ENCODE measurements around the gene SRSF12. TPM values are rescaled to one million over a fixed set of nuclear protein-coding genes. Genes with fewer than 3 reads are reported as not detected.
A peak's percentile ranks its signal among the peaks of the same experiment; 100 is the strongest.

SRSF12 gene
- 10 to 100 TPM in 2 of 5 donors, 1 to 10 TPM in 3; 7.8 to 13.0 (median 9.4) TPM for polyA plus RNA-seq (ENCODE audit: insufficient read depth in 1 of 5, insufficient read length in 5 of 5, low replicate concordance in 1 of 5)
- long read RNA-seq, donor 1, partial matches to known transcripts, result 0 of 5 reads
- long read RNA-seq, donor 1, other reads (novel, unspliced or antisense), result 5 of 5 reads
- long read RNA-seq, donor 2, result 0 reads
- long read RNA-seq, donor 3, partial matches to known transcripts, result 0 of 1 reads
- long read RNA-seq, donor 3, other reads (novel, unspliced or antisense), result 0 of 1 reads
- long read RNA-seq, donor 4, partial matches to known transcripts, result 0 of 1 reads
- long read RNA-seq, donor 4, other reads (novel, unspliced or antisense), result 0 of 1 reads
- long read RNA-seq, donor 5, partial matches to known transcripts, result 0 of 8 reads
- long read RNA-seq, donor 5, other reads (novel, unspliced or antisense), result 7 of 8 reads
- long read RNA-seq, donor 6, partial matches to known transcripts, result 0 of 5 reads
- long read RNA-seq, donor 6, other reads (novel, unspliced or antisense), result 5 of 5 reads
- long read RNA-seq, donor 7, partial matches to known transcripts, result 110 of 516 reads
- long read RNA-seq, donor 7, other reads (novel, unspliced or antisense), result 405 of 516 reads
- long read RNA-seq, donor 8, partial matches to known transcripts, result 0 of 1 reads
- long read RNA-seq, donor 8, other reads (novel, unspliced or antisense), result 0 of 1 reads

DNA sequence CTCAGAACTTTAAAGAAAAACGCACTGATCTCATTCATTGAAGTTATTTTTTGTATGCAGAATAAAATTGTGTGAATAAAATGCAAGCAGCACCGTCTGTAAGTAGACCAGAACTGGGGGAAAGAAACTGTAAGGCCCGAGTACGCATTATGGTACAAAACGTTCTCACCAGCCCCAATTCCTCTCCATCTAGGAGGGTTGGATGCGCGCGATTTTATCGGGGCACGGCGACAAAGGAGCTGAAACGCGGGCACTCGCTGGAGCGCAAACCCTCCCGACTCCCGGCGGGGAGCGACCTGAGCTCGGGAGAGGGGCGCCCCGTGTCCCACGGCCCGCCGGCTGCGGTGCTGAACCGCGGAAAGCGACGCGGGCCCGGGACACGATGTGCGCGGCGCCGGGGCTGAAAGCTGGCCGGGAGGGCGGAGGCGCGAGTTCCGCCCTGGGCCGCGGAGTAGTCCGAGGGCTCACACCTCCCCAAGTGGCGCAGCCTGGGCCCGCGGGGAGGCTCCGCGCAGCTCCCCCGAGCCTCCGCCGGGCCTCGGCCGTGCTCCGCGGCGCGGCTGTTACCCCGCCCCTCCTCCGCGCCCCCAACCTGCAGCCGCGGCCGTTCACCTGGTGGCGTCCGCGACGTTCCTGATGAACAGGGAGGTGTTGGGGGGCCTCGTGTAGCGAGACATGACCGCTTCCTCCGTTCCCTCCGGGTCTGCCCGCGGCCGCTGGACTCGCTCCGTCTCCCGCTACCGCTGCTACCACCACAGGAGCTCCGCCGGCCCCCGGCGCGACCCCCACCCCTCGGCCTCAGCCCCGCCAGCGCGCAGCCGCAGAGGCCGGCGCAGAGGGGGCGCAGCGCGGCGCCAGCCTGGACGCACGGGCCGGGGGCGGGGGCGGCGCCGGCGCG lies at the start of gene SRSF12:
Gene SRSF12, minus strand, starts transcription at position 861 of the 898 bp plus-strand sequence. Its CDS starts 184 bp downstream, at position 677.
- peak; percentile 62 to 66 for DNase-seq

DNA sequence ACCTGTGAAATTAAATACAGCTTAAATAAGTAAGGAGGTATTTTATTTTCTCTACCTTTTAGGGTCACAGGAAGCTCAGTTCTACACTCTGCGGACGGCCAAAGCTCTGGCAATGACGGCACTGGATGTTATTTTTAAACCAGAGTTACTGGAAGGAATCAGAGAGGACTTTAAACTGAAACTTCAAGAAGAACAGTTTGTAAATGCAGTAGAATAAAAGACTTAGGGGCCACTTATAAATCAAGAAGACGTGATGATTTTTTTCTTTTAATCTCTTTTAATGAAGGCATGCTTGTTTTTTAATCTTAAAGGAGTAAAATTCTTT lies 44.1 kb upstream of the SRSF12 start:
- no peak for DNase-seq

DNA sequence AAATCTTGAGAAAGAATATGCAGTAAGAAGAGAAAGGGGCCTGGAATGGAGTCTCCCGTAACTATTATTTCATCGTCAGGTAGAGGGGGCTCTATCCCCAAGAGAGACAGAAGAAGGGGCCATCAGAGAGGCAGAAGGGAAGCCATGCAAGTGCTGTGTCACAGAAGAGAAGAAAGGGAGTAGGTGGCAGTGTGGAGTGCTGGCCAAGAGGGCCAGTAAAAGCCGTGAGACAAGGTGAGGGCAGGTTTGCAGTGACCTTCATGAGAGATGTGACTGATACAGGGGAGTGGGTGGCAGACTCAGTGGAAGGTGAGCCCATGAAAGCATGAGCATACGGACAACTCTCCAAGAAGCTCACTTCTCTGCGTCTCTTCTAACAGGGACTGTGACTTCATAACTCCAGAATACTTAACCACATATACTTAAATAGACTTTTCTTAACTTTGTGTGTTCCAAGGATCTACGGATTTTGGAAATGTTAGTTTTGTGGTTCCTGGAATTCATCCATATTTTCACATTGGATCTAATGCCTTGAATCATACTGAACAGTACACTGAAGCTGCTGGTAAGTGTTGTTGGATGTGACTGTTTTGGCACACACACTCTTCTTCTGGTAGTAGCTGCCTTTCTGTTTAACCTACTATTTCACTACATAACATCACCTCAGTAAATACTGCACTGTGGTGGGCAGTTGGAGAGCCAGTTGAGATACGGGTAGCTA lies 43.6 kb upstream of the SRSF12 start:
- no peak for DNase-seq

DNA sequence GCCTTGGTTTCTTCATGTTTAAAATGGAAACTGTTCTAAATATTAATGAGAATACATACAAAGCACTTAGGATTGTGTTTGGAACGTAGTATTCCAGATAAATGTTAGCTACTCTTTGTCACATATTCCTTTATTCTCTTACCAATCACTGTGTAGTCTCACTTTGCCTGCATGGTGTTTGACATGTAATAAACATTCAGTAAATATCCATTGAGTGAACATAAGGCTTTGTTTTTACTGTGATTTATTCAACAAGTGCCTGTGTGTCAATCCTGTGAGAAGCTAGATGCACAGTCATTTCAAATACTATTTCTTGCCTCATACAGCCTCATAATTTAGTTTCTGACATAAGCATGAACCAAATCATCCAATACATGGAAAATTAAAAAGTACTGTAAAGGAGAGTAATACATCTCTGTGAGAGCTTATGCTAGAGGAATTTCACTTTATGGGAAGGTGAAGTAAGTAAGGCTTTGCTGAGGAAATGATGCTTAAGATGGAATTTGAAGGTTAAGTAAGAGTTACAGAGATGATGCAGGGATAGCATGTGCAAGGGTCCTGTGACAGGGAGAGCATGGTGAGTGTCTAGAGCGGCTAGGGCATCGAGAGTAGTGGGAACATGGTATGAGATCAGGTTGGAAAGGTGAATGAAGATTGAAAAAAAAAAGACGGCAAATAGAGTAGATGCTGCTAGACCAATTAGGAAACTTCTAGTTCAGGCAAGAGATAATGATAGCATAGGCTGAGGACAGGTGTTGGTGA lies 42.6 kb upstream of the SRSF12 start:
- DNase-seq, result no peak

DNA sequence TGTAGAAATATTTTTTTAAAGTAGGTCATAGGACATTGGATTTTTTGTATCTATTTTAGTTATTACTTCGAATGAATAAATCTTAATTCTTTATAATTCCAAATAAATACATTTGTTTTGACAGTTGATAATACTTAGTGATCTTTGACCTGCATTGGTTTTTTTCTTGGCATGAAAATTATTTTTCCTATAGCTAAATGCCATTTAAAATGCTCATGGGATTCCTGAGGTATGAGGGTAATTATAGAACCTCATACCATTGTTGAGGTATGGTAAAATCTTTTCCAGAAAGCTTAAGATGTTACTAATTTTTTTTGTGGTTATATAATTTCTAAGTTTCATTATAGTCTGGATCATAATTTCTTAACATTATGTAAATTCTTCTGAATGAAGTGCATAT lies 36.3 kb upstream of the SRSF12 start:
- DNase-seq, result no peak

DNA sequence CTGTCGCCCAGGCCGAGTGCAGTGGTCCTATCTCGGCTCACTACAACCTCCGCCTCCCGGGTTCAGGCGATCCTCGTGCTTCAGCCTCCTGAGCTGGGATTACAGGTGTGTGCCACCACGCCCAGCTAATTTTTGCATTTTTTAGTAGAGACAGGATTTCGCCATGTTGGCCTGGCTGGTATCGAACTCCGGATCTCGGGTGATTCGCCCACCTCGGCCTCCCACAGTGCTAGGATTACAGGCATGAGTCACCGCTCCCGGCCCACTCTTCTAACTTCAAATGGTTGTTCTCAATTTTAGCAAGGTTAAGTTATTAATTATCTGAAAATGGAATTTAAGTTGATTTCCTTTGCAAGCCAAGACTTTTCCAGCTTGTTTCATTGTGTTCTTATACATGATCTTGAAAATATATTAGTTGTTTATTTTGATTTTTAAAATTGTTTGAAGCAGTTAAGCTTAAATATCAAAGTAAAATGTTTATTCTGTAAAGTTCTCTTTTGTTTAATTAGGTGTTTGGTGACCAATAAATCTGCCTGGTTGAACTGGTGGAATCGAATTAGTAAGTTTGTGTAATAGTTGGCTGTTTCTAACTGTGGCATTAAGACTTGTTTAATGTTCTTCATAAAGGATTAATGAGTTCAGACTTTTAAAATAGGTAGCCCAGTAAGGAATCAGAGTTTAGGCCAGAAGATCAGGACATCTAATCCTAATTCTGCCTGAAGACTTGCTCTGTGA lies 30.3 kb upstream of the SRSF12 start:
- no peak for DNase-seq

DNA sequence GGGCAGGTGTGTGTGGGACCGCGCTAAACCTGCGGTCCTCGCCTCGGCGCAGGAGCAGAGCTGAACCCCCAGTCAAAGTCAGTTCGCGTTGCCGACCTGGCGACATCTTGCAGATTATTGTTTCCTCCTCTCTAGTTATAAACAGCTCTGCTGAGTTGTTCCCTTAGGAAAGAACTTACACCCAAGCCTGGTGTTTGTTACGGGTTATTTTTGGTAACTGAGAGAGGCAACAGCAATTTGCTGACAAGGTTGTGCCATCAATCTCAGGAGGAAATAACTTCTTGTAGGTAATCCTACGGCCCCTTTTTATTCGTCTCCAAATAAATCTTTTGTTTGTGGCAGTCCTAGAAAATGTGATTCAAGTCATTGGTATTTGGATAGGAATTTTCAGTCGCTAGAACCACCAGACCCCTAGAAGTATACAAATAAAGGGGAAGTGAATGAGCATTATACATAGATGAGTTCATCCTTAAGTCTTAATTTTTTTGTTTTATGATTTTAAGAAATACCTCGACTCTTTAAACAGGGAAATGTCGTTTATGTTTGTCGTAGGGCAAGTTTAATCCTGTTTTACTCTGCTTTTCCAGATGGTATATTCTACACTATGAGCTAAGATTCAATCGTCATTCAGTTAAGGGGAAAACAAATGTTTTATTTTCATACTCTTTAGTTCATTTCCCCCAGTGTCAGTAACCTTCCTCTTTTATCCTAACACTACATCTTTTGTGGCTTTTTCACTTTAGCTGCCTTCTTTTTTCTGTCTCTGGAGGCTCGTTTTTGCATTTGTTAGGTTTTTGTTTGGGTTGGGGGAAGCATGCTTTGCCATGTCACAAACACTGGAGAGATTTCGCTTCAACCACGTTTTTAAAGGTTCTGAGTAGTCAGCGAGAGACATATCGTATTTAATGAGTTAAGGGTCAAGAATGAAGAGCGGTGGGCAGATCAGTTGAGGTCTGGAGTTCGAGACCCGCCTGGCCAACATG lies 29.1 kb upstream of the SRSF12 start:
- DNase-seq, result peak; percentile 37 to 56

DNA sequence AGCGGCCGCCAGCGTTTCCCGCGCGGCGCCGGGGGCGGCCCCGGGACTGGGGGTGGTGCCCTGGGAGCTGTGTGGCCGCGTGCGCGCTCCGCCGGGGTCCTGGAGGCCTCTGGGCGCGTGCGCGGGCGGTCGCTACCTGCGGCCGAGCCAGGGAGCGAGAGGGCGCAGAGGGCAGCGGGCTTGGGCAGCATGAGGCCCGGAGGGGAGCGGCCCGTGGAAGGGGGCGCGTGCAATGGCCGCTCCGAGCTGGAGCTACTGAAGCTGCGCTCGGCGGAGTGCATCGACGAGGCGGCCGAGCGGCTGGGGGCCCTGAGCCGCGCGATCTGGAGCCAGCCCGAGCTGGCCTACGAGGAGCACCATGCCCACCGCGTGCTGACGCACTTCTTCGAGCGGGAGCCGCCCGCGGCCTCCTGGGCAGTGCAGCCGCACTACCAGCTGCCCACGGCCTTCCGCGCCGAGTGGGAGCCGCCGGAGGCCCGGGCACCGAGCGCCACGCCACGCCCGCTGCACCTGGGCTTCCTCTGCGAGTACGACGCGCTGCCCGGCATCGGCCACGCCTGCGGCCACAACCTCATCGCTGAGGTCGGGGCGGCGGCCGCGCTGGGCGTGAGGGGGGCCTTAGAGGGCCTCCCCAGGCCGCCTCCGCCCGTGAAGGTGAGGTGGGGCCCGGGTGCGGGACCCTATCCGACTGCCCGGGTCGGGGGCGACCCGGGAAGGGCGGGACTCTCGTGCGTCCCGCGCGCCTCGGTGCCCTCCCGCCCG lies 28.3 kb upstream of the SRSF12 start, which contains the start of gene PM20D2:
Gene PM20D2, plus strand, starts transcription at position 100 of the 762 bp plus-strand sequence. Its CDS starts 90 bp downstream, at position 190.
- DNase-seq, result peak; percentile 72 to 74

DNA sequence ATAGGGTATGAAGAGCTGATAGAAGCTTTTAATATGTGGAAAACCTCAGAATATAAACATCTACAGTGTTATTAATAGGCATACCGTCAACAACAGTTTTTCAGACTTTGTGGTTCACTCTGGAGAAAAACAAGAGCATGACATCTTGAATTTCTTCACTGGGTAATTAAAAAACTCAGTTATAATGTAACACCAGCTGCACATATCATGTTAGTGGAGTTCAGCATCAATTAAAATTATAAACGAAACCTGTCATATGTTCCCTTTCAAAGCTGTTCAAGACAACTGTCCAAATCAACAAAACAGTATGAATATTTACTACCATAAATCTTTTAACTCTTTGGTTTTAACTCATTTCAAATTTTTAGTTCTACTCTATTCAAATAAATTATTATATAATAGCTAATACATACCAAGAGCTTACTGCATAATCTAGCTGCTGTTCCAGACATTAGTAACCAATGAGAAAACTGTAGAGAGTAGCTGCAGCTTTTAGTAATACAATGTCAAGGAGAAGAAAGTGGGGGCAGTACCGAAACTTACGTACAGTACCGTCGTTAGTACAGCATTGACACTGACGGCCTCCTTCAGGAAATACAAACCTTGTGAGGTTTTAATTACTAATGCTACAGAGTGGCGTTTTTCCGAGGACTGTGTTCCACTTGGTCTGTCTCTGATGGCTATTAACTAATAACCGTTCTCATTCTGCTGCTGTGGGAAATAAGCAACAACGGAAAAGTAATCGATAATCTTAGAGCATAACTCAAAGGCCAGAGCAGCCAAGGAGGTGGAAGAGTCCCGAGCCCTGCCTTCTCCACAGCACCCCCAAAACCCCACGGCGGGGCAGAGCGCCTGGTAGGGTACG lies 27.5 kb upstream of the SRSF12 start:
- DNase-seq, result peak; percentile 42

DNA sequence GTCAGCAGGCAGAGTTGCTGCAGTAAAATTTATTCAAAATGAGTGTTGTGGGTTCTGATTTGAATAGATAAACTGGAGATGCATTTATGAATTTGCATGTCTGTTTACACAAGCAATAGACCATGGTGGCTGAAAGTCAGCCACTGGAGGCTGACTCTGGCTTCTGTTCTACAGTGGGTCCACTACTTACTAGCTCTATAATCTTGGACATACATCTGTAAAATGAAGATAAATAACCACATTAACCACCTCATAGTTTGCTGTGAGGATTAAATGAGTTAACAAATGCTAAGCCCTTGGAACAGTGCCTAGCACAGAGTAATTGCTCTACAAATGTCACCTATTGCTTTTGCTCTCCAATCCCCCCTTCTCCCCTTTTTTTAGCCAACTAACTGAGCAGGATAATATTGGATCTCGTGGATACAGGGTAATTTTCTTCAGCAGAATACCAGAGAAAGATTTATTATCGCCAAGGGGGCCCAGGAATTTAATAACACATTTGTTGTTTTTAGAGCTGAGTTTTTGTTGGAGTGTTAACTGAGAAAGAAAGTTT lies 26.6 kb upstream of the SRSF12 start:
- no peak for DNase-seq

DNA sequence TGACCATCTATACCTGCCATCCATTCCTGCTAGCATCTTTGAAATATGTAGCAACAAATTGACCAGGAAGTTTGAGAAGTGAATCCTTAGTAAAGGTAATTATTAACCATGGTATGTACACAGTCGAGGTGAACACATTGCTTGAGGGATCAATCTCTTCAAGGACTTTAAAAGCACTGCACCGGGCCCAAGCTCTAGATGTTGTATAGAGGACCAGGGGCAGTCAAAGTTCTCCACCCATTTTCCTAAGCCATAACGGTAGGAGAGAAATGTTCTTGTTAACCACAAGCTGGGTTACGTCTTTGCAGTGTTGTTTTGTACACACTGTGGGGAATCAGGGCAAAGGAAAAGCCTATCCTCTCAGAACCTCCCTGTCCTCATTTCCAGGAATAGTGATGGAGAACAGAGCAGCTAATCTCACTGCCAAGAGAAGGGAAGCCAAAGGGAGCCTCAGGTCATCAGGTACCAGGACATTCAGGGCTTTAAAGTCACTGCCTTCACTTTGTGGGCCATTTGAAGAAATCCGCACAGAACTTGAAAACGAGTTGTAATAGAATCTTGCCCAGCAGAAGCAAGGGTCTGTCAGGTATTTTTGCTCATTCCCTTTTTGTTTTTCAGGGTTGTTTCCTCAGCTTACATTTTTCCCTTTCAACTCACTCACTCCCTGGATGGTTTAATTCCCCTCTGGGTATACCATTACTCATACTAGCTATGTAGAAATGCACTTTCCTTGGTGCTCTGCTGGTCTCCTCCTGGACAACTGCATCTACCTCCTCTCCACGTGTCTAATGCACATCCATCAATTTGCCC lies 22.7 kb upstream of the SRSF12 start:
- no peak for DNase-seq

DNA sequence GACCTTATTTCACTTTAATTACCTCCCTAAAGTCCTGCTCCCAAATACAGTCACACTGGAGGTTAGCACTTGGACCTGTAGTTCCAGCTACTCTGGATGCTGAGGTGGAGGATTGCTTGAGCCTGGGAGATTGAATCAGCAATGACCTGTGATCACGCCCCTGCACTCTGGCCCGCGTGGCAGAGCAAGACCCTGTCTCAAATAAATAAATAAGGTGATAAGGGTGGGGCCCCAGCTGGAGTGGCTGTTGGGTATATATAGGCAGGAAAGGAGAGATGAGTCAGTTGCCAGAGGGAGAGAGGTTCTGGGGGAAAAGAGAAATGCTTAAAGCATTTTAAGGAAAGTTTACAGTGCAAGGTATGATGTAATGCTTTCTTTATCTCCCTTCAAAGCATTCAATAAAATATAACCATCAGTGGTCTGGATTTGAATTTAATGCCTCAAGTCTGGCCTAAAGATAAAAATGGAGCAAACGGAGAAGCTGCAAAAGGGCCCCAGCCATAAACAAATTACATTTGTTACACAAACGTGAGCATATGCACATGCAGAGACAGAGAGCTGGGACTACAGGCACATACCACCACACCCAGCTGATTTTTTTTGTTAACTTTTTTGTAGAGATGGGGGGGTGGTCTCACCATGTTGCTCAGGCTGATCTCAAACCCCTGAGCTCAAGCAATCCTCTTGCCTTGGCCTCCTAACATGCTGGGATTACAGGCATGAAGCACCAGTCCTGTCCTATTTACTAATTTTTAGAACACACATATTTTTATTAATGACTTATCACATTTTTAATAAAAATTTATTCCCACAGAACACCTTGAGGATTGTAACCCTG lies 21.9 kb upstream of the SRSF12 start:
- DNase-seq, result no peak

DNA sequence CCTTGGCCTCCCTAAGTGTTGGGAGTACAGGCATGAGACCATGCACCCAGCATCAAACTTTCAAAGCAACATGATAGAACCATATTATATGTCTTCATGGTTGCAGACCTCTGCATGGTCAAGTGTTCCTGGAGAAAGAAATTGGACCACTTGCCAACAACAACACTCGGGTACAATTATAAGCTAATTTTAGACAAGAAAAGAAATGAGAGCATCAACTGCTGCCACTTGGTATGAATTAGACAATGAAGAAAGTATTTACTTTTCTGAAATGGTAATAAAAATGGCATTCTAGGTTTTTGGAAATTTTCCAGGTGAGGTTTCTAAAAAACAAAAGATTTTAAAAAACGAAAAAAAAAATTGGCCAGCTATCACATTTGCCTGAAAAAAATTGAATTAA lies 20.3 kb upstream of the SRSF12 start:
- no peak for DNase-seq

DNA sequence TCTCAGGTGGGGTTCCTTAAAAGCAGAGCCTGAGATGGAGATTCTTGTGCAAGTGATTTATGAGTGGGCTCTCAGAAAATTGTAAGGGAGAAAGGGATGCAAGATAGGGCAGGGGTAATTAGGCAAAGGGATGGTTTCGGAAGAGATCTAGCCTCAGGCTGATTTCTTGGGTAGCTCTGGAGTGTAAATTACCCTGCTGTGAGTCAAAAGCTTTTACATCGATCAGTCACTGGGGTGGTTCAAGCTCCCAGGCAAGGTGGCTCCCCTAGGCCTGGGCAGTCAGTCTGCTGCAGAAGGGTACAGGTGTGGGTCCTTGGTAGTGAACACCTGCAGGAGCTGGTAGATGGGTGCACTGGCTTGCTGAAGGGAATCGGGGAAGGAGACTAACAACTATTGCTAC lies 16.9 kb upstream of the SRSF12 start:
- no peak for DNase-seq

DNA sequence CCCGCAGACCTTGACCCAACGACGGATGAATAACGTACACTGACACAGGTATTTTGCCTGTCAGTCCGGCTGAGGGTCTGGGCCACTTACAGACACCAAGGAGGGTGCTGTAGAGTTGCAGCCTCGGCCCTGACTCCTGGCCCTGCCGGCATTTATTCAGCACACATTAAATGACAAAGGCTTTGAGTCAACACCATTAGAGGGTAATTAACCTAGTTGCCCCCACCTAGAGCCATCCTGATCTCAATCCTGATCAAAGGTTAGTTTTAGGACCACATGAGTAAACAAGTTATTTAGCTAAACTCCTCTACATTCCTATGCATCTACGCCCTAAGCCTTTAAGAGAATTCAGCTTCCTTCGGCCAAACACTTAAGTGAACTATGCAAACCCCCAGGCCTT lies 16.1 kb upstream of the SRSF12 start:
- DNase-seq, result no peak

Data from right lung (tissue), 10 donors.